ENCODE data around the gene UQCC2. TPM values are rescaled to one million over a fixed set of nuclear protein-coding genes. Genes with fewer than 3 reads are reported as not detected.

UQCC2 gene
- total RNA-seq, 2 experiments from 2014 or later, result 70.7 to 75.3 TPM

DNA sequence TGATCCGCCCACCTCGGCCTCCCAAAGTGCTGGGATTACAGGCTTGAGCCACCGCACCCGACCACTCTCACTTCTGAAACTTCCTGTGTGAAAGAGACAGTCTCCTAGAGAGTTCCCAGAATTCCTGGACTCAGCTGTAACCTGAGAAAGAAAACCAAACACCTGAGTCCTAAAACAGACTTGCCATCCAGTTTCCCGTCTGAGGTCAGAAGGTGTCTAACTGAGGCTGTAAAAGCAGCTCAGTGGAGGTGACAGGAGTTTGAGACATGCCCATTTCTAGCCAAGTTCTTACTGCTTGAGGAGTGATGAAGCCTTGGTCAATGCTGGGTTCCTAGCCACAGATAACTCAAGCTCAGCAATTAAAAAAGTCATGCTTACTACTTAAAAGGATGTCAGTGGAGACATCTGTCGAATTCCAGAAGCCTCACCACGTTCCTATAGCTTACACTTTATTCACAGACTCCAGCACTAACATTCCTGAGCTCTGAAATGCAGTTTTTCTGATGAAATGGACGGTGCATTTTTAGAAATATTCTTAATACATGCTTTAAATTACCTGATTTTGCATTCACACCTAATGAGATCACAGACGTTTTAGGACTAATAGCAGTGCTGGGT is 6.1 kb downstream of the UQCC2 start:
- CTCF ChIA-PET, result interaction anchor here (0.5 to 0.9 kb wide), 2 partner anchors 125 to 1743 kb away, joined by 3 to 4 read pairs; partner anchors contain the start of gene BAK1
- Mint-ChIP-seq H3K27ac (no peak overlapping the region), H3K4me1 (peaks cover 42% of the 10 kb centered on the region), H3K36me3 (ENCODE audit: low read depth) (peaks cover 29% of the 10 kb centered on the region), H3K27me3 (no peaks in the 10 kb centered on the region), H3K4me3 (no peak overlapping the region), H3K9me3 (no peaks in the 10 kb centered on the region)
- POLR2A ChIA-PET, result interaction anchor here (0.9 to 1.4 kb wide), 4 partner anchors 9 to 120 kb away, joined by 3 read pairs; partner anchors contain the start of gene ITPR3
- DNase-seq, result no peak

DNA sequence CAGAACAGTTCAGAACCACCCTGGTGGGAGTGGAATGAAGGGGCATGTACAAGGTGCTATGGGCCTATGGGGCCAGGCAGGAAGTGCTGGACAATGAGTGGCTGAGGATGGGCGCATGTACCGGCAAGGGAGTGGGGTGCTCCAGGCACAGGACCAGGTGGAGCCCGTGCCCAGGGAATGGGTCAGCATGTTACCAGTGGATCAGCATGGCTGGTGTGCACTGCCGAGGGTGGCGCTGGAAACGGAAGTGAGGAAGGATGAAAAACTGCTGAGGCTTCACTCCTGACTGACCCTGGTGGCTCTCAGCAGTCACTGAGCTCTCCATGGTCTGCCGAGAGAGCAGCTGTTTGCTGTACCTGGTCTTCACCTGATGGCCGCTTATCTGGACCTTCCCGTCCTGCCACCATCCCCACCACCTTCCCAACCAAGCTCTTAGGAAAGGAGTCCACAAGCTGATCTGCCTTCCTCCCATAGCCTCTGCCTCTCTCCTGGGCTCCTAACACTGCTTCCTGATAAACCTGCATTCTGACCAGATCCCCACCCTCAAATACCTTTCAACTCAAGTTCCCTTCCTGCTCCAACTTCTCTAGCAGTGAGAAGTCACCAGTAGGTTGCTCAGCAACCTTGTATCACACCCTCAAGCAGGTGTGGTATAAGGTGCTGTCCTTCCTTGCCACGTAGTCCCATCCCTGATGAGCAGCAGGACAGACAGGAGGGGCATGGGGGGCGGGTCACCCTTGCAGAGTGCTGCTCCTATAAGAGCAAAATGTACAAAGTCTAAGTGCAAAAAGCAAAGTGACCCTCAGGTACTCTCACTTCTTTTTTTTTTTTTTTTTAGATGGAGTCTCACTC is 7.1 kb downstream of the UQCC2 start:
- peaks cover 25% of the 10 kb centered on the region for H3K36me3 Mint-ChIP-seq (ENCODE audit: low read depth)
- no peaks in the 10 kb centered on the region for H3K9me3 Mint-ChIP-seq
- no peak overlapping the region for H3K4me3 Mint-ChIP-seq
- ChIA-PET CTCF (no interaction called here), POLR2A (no interaction called here)
- H3K4me1 Mint-ChIP-seq, result peaks cover 44% of the 10 kb centered on the region
- H3K27me3 Mint-ChIP-seq, result no peaks in the 10 kb centered on the region
- no peak for DNase-seq
- H3K27ac Mint-ChIP-seq, result no peak overlapping the region

DNA sequence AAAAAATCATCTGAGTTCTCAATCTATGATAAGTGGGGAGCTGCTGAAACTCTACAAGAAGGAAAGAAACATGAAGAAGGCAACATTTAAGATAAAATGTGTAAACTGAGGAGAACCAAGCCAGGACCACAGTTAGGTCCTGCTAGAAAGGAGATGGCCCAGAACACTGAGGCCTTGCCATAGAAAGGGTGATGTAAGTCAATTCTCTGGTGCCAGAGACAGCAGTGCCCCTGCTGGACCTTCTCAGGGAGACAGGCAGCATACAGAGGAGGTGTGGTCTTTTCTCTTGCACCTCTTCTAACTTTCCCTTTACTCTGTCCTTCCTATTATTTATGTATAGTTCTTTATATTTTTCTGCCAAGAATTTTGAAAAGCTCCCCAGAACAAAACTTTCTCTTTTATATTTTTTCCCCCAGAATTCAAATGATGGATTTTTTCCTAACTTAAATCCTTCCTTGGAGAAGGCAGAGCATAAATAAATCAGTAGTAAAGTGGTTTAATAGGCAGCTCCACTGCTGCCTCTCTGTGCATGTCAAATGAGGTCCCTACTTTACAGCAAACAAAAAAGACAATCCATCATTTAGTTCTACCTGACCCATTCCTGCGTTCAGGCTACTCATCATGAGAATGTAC is 9.0 kb downstream of the UQCC2 start:
- DNase-seq, result no peak
- Mint-ChIP-seq H3K36me3 (ENCODE audit: low read depth) (peaks cover 28% of the 10 kb centered on the region), H3K4me1 (peaks cover 40% of the 10 kb centered on the region), H3K4me3 (no peak overlapping the region), H3K27ac (peak overlapping the region; percentile 23), H3K27me3 (no peaks in the 10 kb centered on the region), H3K9me3 (no peaks in the 10 kb centered on the region)
- CTCF ChIA-PET, result interaction anchor here (0.8 to 3.9 kb wide), 7 partner anchors 8 to 116 kb away, joined by 3 to 59 read pairs (median 7); partner anchors contain the start of gene UQCC2
- POLR2A ChIA-PET, result interaction anchor here (1.0 to 1.9 kb wide), 5 partner anchors 7 to 81 kb away, joined by 3 to 12 read pairs (median 5); partner anchors contain the start of genes ITPR3 and UQCC2

DNA sequence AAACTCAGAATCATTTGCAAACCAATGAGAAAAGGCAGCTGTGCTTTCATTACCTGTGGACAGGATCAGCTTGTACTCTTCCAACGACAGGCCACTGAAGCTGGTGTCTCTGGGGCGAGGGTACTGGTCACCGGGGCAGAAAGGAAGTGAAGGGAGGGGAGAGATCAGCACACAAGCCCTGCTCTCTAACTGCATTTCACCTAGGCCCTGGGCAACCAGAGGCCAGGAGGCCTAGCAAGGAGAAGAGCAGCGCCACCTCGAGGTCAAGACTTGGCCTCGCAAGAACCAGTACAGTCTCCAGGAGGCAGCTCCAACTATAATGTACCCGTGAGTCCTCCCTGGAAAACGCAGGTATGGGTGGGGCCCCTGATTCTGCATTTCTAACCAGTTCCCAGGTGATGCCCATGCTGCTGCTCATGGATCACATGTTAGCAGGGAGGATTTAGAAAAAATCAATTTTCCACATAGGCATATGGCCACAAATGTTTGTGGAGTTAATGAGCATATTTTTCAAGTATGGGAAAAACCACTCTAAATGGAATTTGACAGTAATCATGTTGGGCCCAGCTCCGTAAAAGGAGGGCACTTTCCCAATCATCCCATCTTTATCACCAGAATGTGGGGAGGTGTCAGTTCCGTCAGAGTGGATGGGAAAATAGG is 11.0 kb downstream of the UQCC2 start:
- H3K27me3 Mint-ChIP-seq, result no peaks in the 10 kb centered on the region
- H3K36me3 Mint-ChIP-seq (ENCODE audit: low read depth), result peaks cover 45% of the 10 kb centered on the region
- H3K27ac Mint-ChIP-seq, result peak overlapping the region; percentile 58
- H3K9me3 Mint-ChIP-seq, result no peaks in the 10 kb centered on the region
- CTCF ChIA-PET, result interaction anchor here (0.6 to 3.9 kb wide), 23 partner anchors 10 to 120 kb away, joined by 3 to 59 read pairs (median 5); partner anchors contain the start of genes BAK1, ITPR3 and UQCC2
- no peak overlapping the region for H3K4me3 Mint-ChIP-seq
- DNase-seq, result peak; percentile 84
- H3K4me1 Mint-ChIP-seq, result peaks cover 55% of the 10 kb centered on the region
- POLR2A ChIA-PET, result interaction anchor here (0.6 to 2.4 kb wide), 10 partner anchors 8 to 121 kb away, joined by 3 to 18 read pairs (median 4); partner anchors contain the start of genes BAK1 and UQCC2

- ChIA-PET POLR2A (interaction anchor here (1.2 to 2.4 kb wide), 6 partner anchors 9 to 120 kb away, joined by 4 to 18 read pairs (median 6); partner anchors contain the start of genes BAK1 and UQCC2), CTCF (interaction anchor here (1.0 to 3.9 kb wide), 12 partner anchors 10 to 113 kb away, joined by 3 to 59 read pairs (median 8); partner anchors contain the start of genes ITPR3 and UQCC2)
- peaks cover 61% of the 10 kb centered on the region for H3K4me1 Mint-ChIP-seq
- H3K9me3 Mint-ChIP-seq, result no peaks in the 10 kb centered on the region
- no peak overlapping the region for H3K4me3 Mint-ChIP-seq
- peaks cover 52% of the 10 kb centered on the region for H3K36me3 Mint-ChIP-seq (ENCODE audit: low read depth)
- H3K27ac Mint-ChIP-seq, result peak overlapping the region; percentile 58
- H3K27me3 Mint-ChIP-seq, result no peaks in the 10 kb centered on the region
- DNase-seq, result no peak
Measured at GRCh38 chr6:33699739-33700138, 11.8 kb downstream of the UQCC2 start.

- POLR2A ChIA-PET, result no interaction called here
- Mint-ChIP-seq H3K9me3 (no peaks in the 10 kb centered on the region), H3K36me3 (ENCODE audit: low read depth) (peaks cover 55% of the 10 kb centered on the region), H3K27me3 (no peaks in the 10 kb centered on the region), H3K4me3 (no peak overlapping the region), H3K27ac (peak overlapping the region; percentile 58), H3K4me1 (peaks cover 67% of the 10 kb centered on the region)
- CTCF ChIA-PET, result no interaction called here
- no peak for DNase-seq
Measured at GRCh38 chr6:33699131-33699530, 12.4 kb downstream of the UQCC2 start.

DNA sequence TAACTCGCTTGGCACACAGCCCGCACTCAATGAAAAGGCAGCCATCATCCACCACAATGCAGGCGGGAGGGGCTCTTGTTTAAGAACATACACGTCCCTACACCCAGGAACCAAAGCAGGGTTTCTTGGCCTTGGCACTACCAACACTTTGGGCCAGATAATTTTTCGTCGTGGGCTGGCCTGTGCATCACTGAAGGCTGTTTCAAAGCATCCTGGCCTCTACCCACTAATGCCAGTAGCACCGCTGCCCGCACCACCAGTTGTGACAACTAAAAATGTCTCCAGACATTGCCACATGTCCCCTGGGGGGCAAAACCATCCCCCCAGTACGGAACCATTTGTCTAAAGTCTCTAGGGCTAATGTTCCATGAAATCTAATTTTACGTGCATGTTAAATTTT is 13.0 kb downstream of the UQCC2 start:
- no peak overlapping the region for H3K4me3 Mint-ChIP-seq
- no peak for DNase-seq
- ChIA-PET CTCF (no interaction called here), POLR2A (no interaction called here)
- H3K27me3 Mint-ChIP-seq, result no peaks in the 10 kb centered on the region
- peaks cover 73% of the 10 kb centered on the region for H3K4me1 Mint-ChIP-seq
- no peaks in the 10 kb centered on the region for H3K9me3 Mint-ChIP-seq
- H3K36me3 Mint-ChIP-seq (ENCODE audit: low read depth), result peaks cover 60% of the 10 kb centered on the region
- peak overlapping the region; percentile 54 for H3K27ac Mint-ChIP-seq

DNA sequence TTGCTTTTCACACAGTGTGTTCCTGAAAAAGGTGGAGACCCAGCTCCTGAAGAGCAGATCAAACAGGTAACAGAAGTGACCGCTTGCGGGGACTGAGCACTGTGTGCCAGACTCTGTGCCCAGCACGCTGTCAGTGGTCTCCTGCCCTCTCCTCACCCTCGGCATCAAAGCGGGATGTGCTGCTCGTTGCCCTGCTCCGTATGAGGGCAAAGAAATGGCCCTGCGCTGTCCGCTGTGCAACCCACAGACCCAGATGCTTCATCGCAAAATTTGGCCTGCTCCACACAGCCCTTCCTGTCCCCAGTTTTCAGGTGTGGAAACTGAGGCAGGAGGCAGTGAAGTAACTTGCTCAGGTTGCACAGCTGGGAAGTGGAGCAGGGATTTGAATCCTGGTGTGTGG is 13.7 kb downstream of the UQCC2 start:
- POLR2A ChIA-PET, result interaction anchor here (0.8 to 1.9 kb wide), 5 partner anchors 11 to 108 kb away, joined by 3 to 16 read pairs (median 4); partner anchors contain the start of gene UQCC2
- peaks cover 66% of the 10 kb centered on the region for H3K36me3 Mint-ChIP-seq (ENCODE audit: low read depth)

GRCh38 chr6:33696548-33697518 is 14.7 kb downstream of the UQCC2 start:
- ChIA-PET POLR2A (interaction anchor here (0.8 to 4.1 kb wide), 9 partner anchors 12 to 286 kb away, joined by 3 to 25 read pairs (median 4); partner anchors contain the start of genes BAK1, ITPR3 and UQCC2), CTCF (interaction anchor here (0.8 to 4.0 kb wide), 5 partner anchors 14 to 111 kb away, joined by 3 to 18 read pairs (median 4); partner anchors contain the start of gene UQCC2)
- Mint-ChIP-seq H3K36me3 (ENCODE audit: low read depth) (peaks cover 75% of the 10 kb centered on the region), H3K9me3 (no peaks in the 10 kb centered on the region), H3K27ac (peak overlapping the region; percentile 97), H3K4me3 (peak overlapping the region; percentile 31), H3K27me3 (no peaks in the 10 kb centered on the region), H3K4me1 (peaks cover 84% of the 10 kb centered on the region)
- peak; percentile 57 for DNase-seq

More for the DNA sequence above, 13.7 kb downstream of the UQCC2 start:
- Mint-ChIP-seq H3K27ac (peak overlapping the region; percentile 97), H3K27me3 (no peaks in the 10 kb centered on the region), H3K9me3 (no peaks in the 10 kb centered on the region), H3K4me1 (peaks cover 80% of the 10 kb centered on the region), H3K4me3 (no peak overlapping the region)
- no peak for DNase-seq
- CTCF ChIA-PET, result interaction anchor here (0.6 to 1.4 kb wide), 3 partner anchors 99 to 112 kb away, joined by 4 to 6 read pairs (median 4); no protein-coding TSS in a partner anchor

DNA sequence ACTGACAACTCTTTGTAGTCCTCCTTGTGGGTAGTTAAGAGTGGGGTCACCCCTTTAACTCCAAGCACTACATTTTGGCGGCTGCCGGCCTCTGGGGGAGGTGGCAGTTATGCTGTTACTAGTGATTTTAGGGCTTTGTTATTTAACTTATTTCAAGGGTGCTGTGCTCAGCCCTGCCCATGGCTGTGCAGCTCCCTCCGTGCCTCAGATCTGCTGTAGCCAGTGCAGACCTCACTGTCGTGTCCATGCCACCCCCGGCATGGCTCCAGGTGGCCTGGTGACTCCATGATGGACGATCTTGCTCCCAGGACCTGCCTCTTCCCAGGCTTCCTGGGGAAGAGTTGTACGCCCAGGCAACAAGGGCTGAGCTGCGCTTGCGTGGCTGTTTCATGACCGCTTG is 15.4 kb downstream of the UQCC2 start:
- Mint-ChIP-seq H3K27me3 (no peaks in the 10 kb centered on the region), H3K4me1 (peaks cover 92% of the 10 kb centered on the region), H3K27ac (peak overlapping the region; percentile 97), H3K4me3 (peak overlapping the region; percentile 31), H3K36me3 (ENCODE audit: low read depth) (peaks cover 80% of the 10 kb centered on the region), H3K9me3 (no peaks in the 10 kb centered on the region)
- DNase-seq, result no peak
- ChIA-PET CTCF (interaction anchor here (4.0 kb wide), 1 partner anchor 15 kb away, joined by 18 read pairs; the partner anchor contains the start of gene UQCC2), POLR2A (interaction anchor here (1.4 to 4.1 kb wide), 5 partner anchors 13 to 106 kb away, joined by 4 to 25 read pairs (median 4); partner anchors contain the start of genes ITPR3 and UQCC2)

GRCh38 chr6:33695451-33695887 is 16.0 kb downstream of the UQCC2 start:
- ChIA-PET POLR2A (interaction anchor here (0.9 to 4.1 kb wide), 8 partner anchors 8 to 209 kb away, joined by 3 to 25 read pairs (median 4); partner anchors contain the start of genes ITPR3 and UQCC2), CTCF (interaction anchor here (1.1 to 4.0 kb wide), 3 partner anchors 16 to 110 kb away, joined by 3 to 18 read pairs (median 7); partner anchors contain the start of gene UQCC2)
- peaks cover 92% of the 10 kb centered on the region for H3K4me1 Mint-ChIP-seq
- DNase-seq, result no peak
- no peaks in the 10 kb centered on the region for H3K9me3 Mint-ChIP-seq
- peak overlapping the region; percentile 97 for H3K27ac Mint-ChIP-seq
- no peak overlapping the region for H3K4me3 Mint-ChIP-seq
- H3K36me3 Mint-ChIP-seq (ENCODE audit: low read depth), result peaks cover 86% of the 10 kb centered on the region
- H3K27me3 Mint-ChIP-seq, result no peaks in the 10 kb centered on the region

Measured in activated CD4-positive, alpha-beta memory T cell treated with anti-CD3 and anti-CD28 coated beads, Interleukin-2, amount 10 ng/mL, durations not matched to agents 7 days and 5 days (primary cell).